Peyer's patch (tissue), 4 donors: Measurements from ENCODE around the gene VGLL4. TPM values are rescaled to one million over a fixed set of nuclear protein-coding genes. Genes with fewer than 3 reads are reported as not detected.
A peak's percentile ranks its signal among the peaks of the same experiment; 100 is the strongest.

Source experiments
- DNase-seq, 3 donors: peaks; one replicate each; pipeline ENCODE4 v3.0.0-alpha.2; 2017 to 2019
- H3K27ac ChIP-seq, 4 donors: fragments of 200-600 bp; sonication (generic); one replicate each; pipeline ENCODE4 v1.5.1; 2016 to 2019
- H3K27me3 ChIP-seq, 2 donors: fragments of 200-600 bp; sonication (generic); one replicate each; pipeline ENCODE4 v1.5.1; 2019
- H3K36me3 ChIP-seq, 3 donors: fragments of 200-600 bp; sonication (generic); one replicate each; pipeline ENCODE4 v1.5.1; 2016 to 2019
- H3K4me1 ChIP-seq, 4 donors: fragments of 200-600 bp; sonication (generic); one replicate each; pipeline ENCODE4 v1.5.1; 2016 to 2019
- H3K4me3 ChIP-seq, 4 donors: fragments of 200-600 bp; sonication (generic); 1 replicate in 3 of 4; 2 replicates in 1 of 4; pipeline ENCODE4 v1.5.1; 2016 to 2019; ENCODE audit warnings: mild to moderate bottlenecking in 1 of 4
- H3K9me3 ChIP-seq, 4 donors: fragments of 200-600 bp; sonication (generic); one replicate each; pipeline ENCODE4 v1.5.1; 2016 to 2019; ENCODE audit warnings: mild to moderate bottlenecking in 1 of 4
- POLR2A ChIP-seq, 2 donors: fragments of 450-650 bp; IDR thresholded peaks; one replicate each; pipeline ENCODE4 v1.5.1; 2017; ENCODE audit warnings: antibody characterized with exemption in 2 of 2, mild to moderate bottlenecking in 2 of 2, moderate library complexity in 2 of 2
- total RNA-seq, 4 donors: library from RNA; depleted of rRNA; stranded (reverse); fragments of >200 nt; gene quantifications; one replicate each; pipeline ENCODE4 v1.1.0, GENCODE V29; 2016
- TF ChIP-seq, protein P1 (sequence below), 6 experiments: fragments of 450-650 bp in 4 of 6; fragments of 200-600 bp in 2 of 6; sonication (generic) in 1 of 6; IDR thresholded peaks; one replicate each; pipeline ENCODE4 v1.5.1; 2017 to 2019; ENCODE audit warnings: antibody characterized with exemption in 6 of 6, mild to moderate bottlenecking in 3 of 6, moderate library complexity in 1 of 6

VGLL4 gene
- total RNA-seq, 4 donors from 2014 or later = 41.7 to 66.7 (median 59.4) TPM

DNA sequence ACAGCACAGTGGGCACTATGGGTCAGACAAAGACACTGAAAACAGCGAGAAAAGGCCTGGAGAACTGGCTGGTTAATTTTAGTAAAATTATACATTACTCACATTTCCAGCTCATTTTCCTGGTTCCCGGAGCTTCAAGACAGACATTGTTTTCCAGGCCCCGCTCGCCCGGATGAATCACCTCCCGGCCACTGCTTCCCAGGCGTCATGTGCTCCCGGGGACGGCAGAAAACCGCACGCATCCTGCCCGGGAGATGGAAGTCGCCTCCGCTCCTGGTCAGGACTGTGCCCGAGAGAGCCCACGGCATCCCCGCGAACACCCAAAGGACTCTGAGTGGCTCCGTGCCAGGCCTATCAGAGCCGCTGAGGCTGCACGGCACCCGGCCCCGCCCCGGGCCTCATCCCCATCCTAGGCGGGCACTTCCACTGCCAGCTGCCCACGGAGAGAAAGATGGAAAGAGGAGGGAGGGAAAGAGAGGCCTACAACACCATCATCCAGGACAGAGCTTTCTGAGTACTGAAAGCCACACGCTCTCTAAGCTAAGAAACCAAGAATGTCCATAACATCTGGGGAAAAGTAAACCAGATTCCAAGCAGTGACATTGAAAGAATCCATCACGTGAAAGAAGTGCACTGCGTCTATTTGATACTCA, 75.1 kb downstream of the VGLL4 start:
- H3K9me3 ChIP-seq = no peaks in the 10 kb centered on the region
- H3K36me3 ChIP-seq = peaks cover 0 to 37% (median 0%) of the 10 kb centered on the region in 3 donors
- DNase-seq = peak in 1 of 3 donors; percentile 65
- TF ChIP-seq, protein P1, sequence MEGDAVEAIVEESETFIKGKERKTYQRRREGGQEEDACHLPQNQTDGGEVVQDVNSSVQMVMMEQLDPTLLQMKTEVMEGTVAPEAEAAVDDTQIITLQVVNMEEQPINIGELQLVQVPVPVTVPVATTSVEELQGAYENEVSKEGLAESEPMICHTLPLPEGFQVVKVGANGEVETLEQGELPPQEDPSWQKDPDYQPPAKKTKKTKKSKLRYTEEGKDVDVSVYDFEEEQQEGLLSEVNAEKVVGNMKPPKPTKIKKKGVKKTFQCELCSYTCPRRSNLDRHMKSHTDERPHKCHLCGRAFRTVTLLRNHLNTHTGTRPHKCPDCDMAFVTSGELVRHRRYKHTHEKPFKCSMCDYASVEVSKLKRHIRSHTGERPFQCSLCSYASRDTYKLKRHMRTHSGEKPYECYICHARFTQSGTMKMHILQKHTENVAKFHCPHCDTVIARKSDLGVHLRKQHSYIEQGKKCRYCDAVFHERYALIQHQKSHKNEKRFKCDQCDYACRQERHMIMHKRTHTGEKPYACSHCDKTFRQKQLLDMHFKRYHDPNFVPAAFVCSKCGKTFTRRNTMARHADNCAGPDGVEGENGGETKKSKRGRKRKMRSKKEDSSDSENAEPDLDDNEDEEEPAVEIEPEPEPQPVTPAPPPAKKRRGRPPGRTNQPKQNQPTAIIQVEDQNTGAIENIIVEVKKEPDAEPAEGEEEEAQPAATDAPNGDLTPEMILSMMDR (IDR thresholded peaks at IDR 0.05) = no peak
- TF ChIP-seq POLR2A (IDR thresholded peaks at IDR 0.05) = no peak
- H3K27ac ChIP-seq = peak overlapping the region; percentile 55 to 87 (median 72)
- peaks cover 0 to 10% (median 0%) of the 10 kb centered on the region in 4 donors for H3K4me1 ChIP-seq
- H3K27me3 ChIP-seq = no peaks in the 10 kb centered on the region
- H3K4me3 ChIP-seq = no peak overlapping the region

DNA sequence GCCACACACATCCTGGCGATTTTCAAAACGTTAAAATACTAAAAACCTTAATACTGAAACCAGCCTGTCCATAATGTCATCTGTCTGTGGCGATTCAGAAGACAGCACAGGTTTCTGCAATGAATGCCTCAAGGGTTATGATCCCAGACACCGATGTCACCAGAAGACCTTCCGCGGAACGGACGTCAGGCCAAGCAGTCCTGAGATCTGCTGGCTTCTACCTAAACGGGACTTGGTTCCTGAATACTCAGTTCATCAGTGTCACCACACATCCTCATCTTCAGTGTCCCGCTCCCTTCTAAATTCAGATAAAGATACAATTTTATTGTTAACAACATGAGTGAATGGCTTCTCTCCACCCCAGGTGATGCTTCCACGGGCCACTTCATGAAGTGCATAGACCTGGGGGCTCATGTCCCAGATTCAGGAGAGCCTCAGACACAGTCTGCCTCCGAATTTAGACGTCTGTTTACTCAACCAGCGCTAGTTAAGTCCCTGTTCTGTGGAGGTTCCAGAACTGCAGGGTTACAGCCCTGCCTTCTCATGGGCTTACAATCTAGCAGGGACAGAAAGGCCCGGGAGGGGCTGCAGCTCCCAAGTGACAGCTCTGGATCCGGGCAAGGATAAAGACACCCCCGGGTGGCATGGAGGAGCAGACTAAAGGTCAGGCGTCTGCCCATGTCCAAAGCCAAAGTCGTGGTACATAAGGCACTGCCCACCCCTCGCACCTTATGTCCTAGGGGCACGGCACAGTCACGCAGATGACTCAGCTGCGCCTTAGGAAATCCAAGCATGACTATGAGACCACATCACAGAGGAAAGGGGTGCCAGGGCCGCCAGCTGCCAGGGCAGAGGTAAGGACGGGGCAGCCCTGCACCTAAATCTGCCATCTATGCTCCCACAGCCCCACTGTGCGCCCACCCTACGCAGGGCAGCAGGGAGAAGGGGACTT, 75.9 kb downstream of the VGLL4 start:
- Histone ChIP-seq H3K36me3 (peaks cover 0 to 42% (median 0%) of the 10 kb centered on the region in 3 donors), H3K27me3 (no peaks in the 10 kb centered on the region), H3K27ac (peak overlapping the region; percentile 55 to 87 (median 72)), H3K4me1 (peaks cover 0 to 10% (median 0%) of the 10 kb centered on the region in 4 donors), H3K4me3 (no peak overlapping the region), H3K9me3 (no peaks in the 10 kb centered on the region)
- DNase-seq = peak in 1 of 3 donors; percentile 50
- TF ChIP-seq, protein P1 (IDR thresholded peaks at IDR 0.05) = no peak
- no peak for TF ChIP-seq POLR2A (IDR thresholded peaks at IDR 0.05)

DNA sequence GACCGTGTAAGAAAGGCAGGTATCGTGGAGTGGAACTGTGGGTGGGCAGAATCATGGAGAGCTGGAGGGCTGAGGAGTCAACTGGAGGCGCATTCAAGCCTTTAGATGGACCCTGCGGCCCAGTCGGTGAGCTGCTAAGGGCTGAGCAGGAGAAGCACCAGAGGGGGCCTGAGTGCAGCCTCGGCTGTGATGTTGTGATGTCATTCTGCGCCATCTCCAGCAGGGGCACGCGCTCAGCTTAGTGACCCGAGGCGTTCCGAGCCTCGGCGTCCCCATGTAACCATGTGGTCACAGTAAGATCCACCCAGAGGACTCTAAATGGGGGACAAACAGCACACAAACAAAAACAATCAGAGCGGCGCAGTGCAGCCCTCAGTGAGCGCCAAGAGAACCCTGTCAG, 76.8 kb downstream of the VGLL4 start:
- H3K4me3 ChIP-seq = no peak overlapping the region
- no peak overlapping the region for H3K27ac ChIP-seq
- DNase-seq = no peak
- TF ChIP-seq, protein P1 (IDR thresholded peaks at IDR 0.05) = no peak
- TF ChIP-seq POLR2A (IDR thresholded peaks at IDR 0.05) = no peak
- no peaks in the 10 kb centered on the region for H3K9me3 ChIP-seq
- peaks cover 0 to 10% (median 0%) of the 10 kb centered on the region in 4 donors for H3K4me1 ChIP-seq
- peaks cover 0 to 43% (median 0%) of the 10 kb centered on the region in 3 donors for H3K36me3 ChIP-seq
- no peaks in the 10 kb centered on the region for H3K27me3 ChIP-seq

DNA sequence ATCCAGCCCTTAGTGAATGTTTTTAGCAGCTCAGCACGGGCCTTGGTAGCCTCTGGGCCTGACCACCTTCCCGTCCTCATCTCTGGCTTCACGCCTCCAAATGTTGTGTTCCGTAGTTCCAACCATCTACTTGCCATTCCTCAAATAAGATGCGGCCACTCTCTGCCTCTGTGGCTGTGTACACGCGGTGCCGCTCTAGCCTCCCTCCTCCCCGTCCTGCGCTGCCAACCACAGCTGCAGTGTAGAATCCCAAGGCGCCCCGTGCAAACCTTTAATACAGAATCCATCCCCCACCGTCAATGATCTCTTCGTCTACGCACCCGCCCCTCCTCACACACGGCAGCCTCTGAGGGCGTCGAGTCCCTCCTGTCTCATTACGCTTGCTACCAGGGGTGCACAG, 77.2 kb downstream of the VGLL4 start:
- peaks cover 0 to 10% (median 0%) of the 10 kb centered on the region in 4 donors for H3K4me1 ChIP-seq
- H3K4me3 ChIP-seq = no peak overlapping the region
- TF ChIP-seq, protein P1 (IDR thresholded peaks at IDR 0.05) = no peak
- TF ChIP-seq POLR2A (IDR thresholded peaks at IDR 0.05) = no peak
- peaks cover 0 to 43% (median 0%) of the 10 kb centered on the region in 3 donors for H3K36me3 ChIP-seq
- no peak for DNase-seq
- no peaks in the 10 kb centered on the region for H3K9me3 ChIP-seq
- no peaks in the 10 kb centered on the region for H3K27me3 ChIP-seq
- no peak overlapping the region for H3K27ac ChIP-seq

DNA sequence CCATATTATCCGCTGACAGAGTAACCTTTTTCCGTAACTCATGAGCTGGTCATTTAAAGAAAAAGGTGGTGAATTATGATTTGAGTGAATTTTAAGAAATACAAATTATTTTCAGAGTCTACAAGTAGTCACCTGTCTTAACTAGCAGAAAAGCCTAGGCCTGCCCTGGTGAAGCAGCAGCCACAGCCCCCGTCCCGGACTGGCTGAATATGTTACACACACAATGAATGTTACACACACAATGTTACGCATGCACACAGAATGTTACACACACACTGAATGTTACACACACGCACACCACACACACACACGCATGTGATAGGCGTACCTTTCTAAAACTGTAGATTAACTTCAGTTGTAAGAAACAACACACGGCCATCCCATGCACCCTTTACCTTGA, 77.8 kb downstream of the VGLL4 start:
- Histone ChIP-seq H3K4me1 (peaks cover 0 to 10% (median 0%) of the 10 kb centered on the region in 4 donors), H3K36me3 (peaks cover 0 to 43% (median 0%) of the 10 kb centered on the region in 3 donors), H3K27me3 (no peaks in the 10 kb centered on the region), H3K27ac (no peak overlapping the region), H3K9me3 (no peaks in the 10 kb centered on the region), H3K4me3 (no peak overlapping the region)
- TF ChIP-seq, protein P1 (IDR thresholded peaks at IDR 0.05) = no peak
- TF ChIP-seq POLR2A (IDR thresholded peaks at IDR 0.05) = no peak
- no peak for DNase-seq
